Endothelial cell of umbilical vein (primary cell): ENCODE results near the gene SKI. TPM values are rescaled to one million over a fixed set of nuclear protein-coding genes. Genes with fewer than 3 reads are reported as not detected.

Experiments used
- BruUV-seq: library from RNA; stranded (reverse); fragments of 400-500 nt; replicated peaks from 2 replicates; lab custom pipeline; 2021; lab: Mats Ljungman, UMichigan
- CTCF ChIA-PET: fragments of 300-600, 350-600 bp; sonication (Branson Sonifier 250); formaldehyde crosslinking; loops from one replicate; lab custom pipeline; 2021; ENCODE audit warnings: antibody characterized with exemption, inconsistent platforms; lab: Charles Lee
- POLR2A ChIA-PET: fragments of 300-600, 350-600 bp; sonication (Branson Sonifier 250); formaldehyde crosslinking; loops from one replicate; lab custom pipeline; 2021; ENCODE audit warnings: antibody characterized with exemption, inconsistent platforms; lab: Charles Lee
- DNase-seq: peaks from one replicate; pipeline ENCODE4 v3.0.0-alpha.2; 2011; ENCODE audit warnings: low read depth, low spot score
- FAIRE-seq: peaks from 2 replicates; lab custom pipeline; 2011; peaks lifted over from hg19 to GRCh38; lab: Jason Lieb, UNC
- H2AFZ ChIP-seq: 2 replicates; pipeline ENCODE4 v1.6.0; 2012; ENCODE audit warnings: low read depth, low read length, control low read depth, inconsistent platforms
- H3K27ac ChIP-seq: 2 replicates; pipeline ENCODE4 v1.5.1; 2011; ENCODE audit warnings: low read depth, mild to moderate bottlenecking, control low read depth, low read length, moderate library complexity; ENCODE audit not compliant: insufficient read depth
- H3K27me3 ChIP-seq, 2 experiments: 2 replicates each; pipeline versions ENCODE4 v1.6.0 to v1.6.1; 2011; ENCODE audit warnings: low read length in 2 of 2, mixed read lengths in 1 of 2; ENCODE audit not compliant: control insufficient read depth in 2 of 2, insufficient read depth in 2 of 2
- H3K36me3 ChIP-seq, 2 experiments: 2 replicates in 1 of 2; 3 replicates in 1 of 2; pipeline ENCODE4 v1.5.1; 2011; ENCODE audit warnings: low read length in 2 of 2, mild to moderate bottlenecking in 1 of 2, moderate library complexity in 1 of 2; ENCODE audit not compliant: control insufficient read depth in 2 of 2, insufficient read depth in 2 of 2; ENCODE audit errors: extremely low read depth in 1 of 2
- H3K4me1 ChIP-seq: 3 replicates; pipeline ENCODE4 v1.5.1; 2011; ENCODE audit warnings: mild to moderate bottlenecking, low read length; ENCODE audit not compliant: control insufficient read depth, insufficient read depth; ENCODE audit errors: extremely low read depth
- H3K4me2 ChIP-seq: 2 replicates; pipeline ENCODE4 v1.6.1; 2011; ENCODE audit warnings: low read length, control low read depth, mixed read lengths; ENCODE audit not compliant: insufficient read depth
- H3K4me3 ChIP-seq, 3 experiments: fragments of 200-600 bp in 1 of 3; sonication (generic), shearing (Covaris generic) in 1 of 3; replicated peaks in 1 of 3; 2 replicates each; pipeline ENCODE4 v1.5.1; 2011 to 2016; ENCODE audit warnings: control low read depth in 3 of 3, low read length in 3 of 3, mild to moderate bottlenecking in 2 of 3, inconsistent platforms in 1 of 3, low read depth in 1 of 3, moderate library complexity in 1 of 3; ENCODE audit not compliant: insufficient read depth in 1 of 3
- H3K79me2 ChIP-seq: 2 replicates; pipeline ENCODE4 v1.6.0; 2012; ENCODE audit warnings: low read length, inconsistent platforms; ENCODE audit not compliant: control insufficient read depth, insufficient read depth
- H3K9ac ChIP-seq: replicated peaks from 2 replicates; pipeline ENCODE3; 2011; ENCODE audit warnings: low read length, control low read depth; ENCODE audit not compliant: insufficient read depth; ENCODE audit errors: extremely low read depth
- H3K9me1 ChIP-seq: replicated peaks from 3 replicates; pipeline ENCODE4 v1.6.0; 2011; ENCODE audit warnings: mild to moderate bottlenecking, low read length; ENCODE audit not compliant: control insufficient read depth, insufficient read depth; ENCODE audit errors: extremely low read depth
- H3K9me3 ChIP-seq: replicated peaks from 2 replicates; pipeline ENCODE4 v1.5.1; 2012; ENCODE audit warnings: low read length, inconsistent platforms; ENCODE audit not compliant: control insufficient read depth, insufficient read depth
- H4K20me1 ChIP-seq: replicated peaks from 2 replicates; pipeline ENCODE3; 2011; ENCODE audit warnings: mild to moderate bottlenecking, low read length; ENCODE audit not compliant: control insufficient read depth, insufficient read depth; ENCODE audit errors: extremely low read depth
- CTCF ChIP-seq, 2 donors: IDR thresholded peaks; 1 replicate in 1 of 2; 2 replicates in 1 of 2; pipeline ENCODE4 v1.5.1; 2011; ENCODE audit warnings: low read length in 2 of 2, mild to moderate bottlenecking in 2 of 2, moderate library complexity in 2 of 2, control low read depth in 1 of 2, inconsistent platforms in 1 of 2, low read depth in 1 of 2; ENCODE audit not compliant: insufficient read depth in 1 of 2; ENCODE audit errors: extremely low read depth in 1 of 2
- EZH2 ChIP-seq: IDR thresholded peaks from 2 replicates; pipeline ENCODE4 v1.6.1; 2012; ENCODE audit warnings: borderline replicate concordance, low read depth, mild to moderate bottlenecking, moderate library complexity, low read length, inconsistent platforms; ENCODE audit not compliant: severe bottlenecking
- FOS ChIP-seq: IDR thresholded peaks from 2 replicates; pipeline ENCODE4 v1.6.1; 2011; ENCODE audit warnings: mild to moderate bottlenecking, low read length, moderate library complexity, borderline replicate concordance; ENCODE audit not compliant: insufficient read depth
- GATA2 ChIP-seq: IDR thresholded peaks from 2 replicates; pipeline ENCODE4 v1.7.0; 2011; ENCODE audit warnings: low read depth, mild to moderate bottlenecking, moderate library complexity, mixed read lengths, low read length; ENCODE audit not compliant: insufficient read length, insufficient read depth
- JUN ChIP-seq: IDR thresholded peaks from 2 replicates; pipeline ENCODE4 v1.6.1; 2011; ENCODE audit warnings: borderline replicate concordance, low read depth; ENCODE audit not compliant: insufficient read length, insufficient read depth
- MYC ChIP-seq: IDR thresholded peaks from one replicate; pipeline ENCODE4 v1.6.1; 2011; ENCODE audit warnings: mild to moderate bottlenecking, low read depth, low read length
- POLR2A ChIP-seq: IDR thresholded peaks from 2 replicates; pipeline ENCODE4 v1.6.1; 2012; ENCODE audit warnings: low read depth, mild to moderate bottlenecking, control low read depth, low read length
- POLR2AphosphoS5 ChIP-seq: IDR thresholded peaks from 2 replicates; pipeline ENCODE4 v1.6.1; 2012; ENCODE audit warnings: low read depth, mild to moderate bottlenecking, control low read depth, low read length, moderate library complexity; ENCODE audit not compliant: insufficient read depth
- dilution Hi-C: fragments of 300-500 bp; cut with MboI; formaldehyde crosslinking; loops from one replicate; pipeline ENCODE4 v1.15.0; 2019; ENCODE audit warnings: low sequenced_read_pairs; ENCODE audit not compliant: extremely low pct_ligation_motif_present
- intact Hi-C: fragments of 100-400 bp; cut with micrococcal nuclease; formaldehyde crosslinking; loops from one replicate; pipeline ENCODE4 v1.10.0; 2022
- polyA plus RNA-seq, 4 experiments: library from polyadenylated mRNA; depleted of rRNA in 3 of 4; stranded (reverse) in 3 of 4; unstranded in 1 of 4; fragments of >200 nt; gene quantifications; 2 replicates each; pipeline versions ENCODE4 v1.2.1 to v1.2.3, GENCODE V29; 2011 to 2012; ENCODE audit warnings: missing spikeins in 1 of 4
- total RNA-seq: library from RNA; stranded (reverse); gene quantifications from 2 replicates; pipeline ENCODE4 v1.2.3, GENCODE V29; 2021
- TF ChIP-seq, protein P1 (sequence below): IDR thresholded peaks from 2 replicates; pipeline ENCODE4 v1.6.1; 2011; ENCODE audit not compliant: insufficient read depth, insufficient read length

The SKI gene
- total and polyA plus RNA-seq, 2 donors (not counting 3 experiments of a cell fraction or from before 2014, with no cell fraction given): 11.6 to 80.3 TPM

GRCh38 chr1:2184934-2185333, 43.2 kb upstream of the SKI start:
- Histone ChIP-seq H3K79me2 (no peaks in the 10 kb centered on the region), H3K27ac (no peak overlapping the region), H3K4me2 (no peak overlapping the region), H3K4me3 (no peak overlapping the region), H3K9me3 (no peaks in the 10 kb centered on the region), H3K27me3 (no peaks in the 10 kb centered on the region), H4K20me1 (no peaks in the 10 kb centered on the region), H3K36me3 (no peaks in the 10 kb centered on the region), H2AFZ (no peak overlapping the region), H3K4me1 (peaks cover 2% of the 10 kb centered on the region), H3K9ac (no peak overlapping the region), H3K9me1 (no peaks in the 10 kb centered on the region)
- BruUV-seq: no TSS peak
- POLR2A ChIA-PET: no interaction called here
- CTCF ChIA-PET: interaction anchor here (2.6 kb wide), 1 partner anchor 10 kb away, joined by 14 read pairs; no protein-coding TSS in a partner anchor
- dilution Hi-C loops: no loop called here
- intact Hi-C loops: no loop called here
- FAIRE-seq: no peak
- TF ChIP-seq MYC (no peak), CTCF (IDR thresholded peaks at IDR 0.05; ENCODE audit: extremely low read depth in 1 of 2, insufficient read depth in 1 of 2, low read depth in 1 of 2, low read length in 2 of 2) (no peak), EZH2 (no peak), GATA2 (no peak), POLR2A (no peak), POLR2AphosphoS5 (no peak), FOS (no peak), JUN (no peak)
- TF ChIP-seq, protein P1, sequence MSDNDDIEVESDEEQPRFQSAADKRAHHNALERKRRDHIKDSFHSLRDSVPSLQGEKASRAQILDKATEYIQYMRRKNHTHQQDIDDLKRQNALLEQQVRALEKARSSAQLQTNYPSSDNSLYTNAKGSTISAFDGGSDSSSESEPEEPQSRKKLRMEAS: no peak
- DNase-seq: no peak
